K562 (cell line): ENCODE measurements around the gene HMBS. TPM values are rescaled to one million over a fixed set of nuclear protein-coding genes. Genes with fewer than 3 reads are reported as not detected.

Experiments
- ARID3A ChIP-seq: IDR thresholded peaks from 2 replicates; pipeline ENCODE4 v1.6.1; 2012; ENCODE audit warnings: low read depth, low read length, improper control_type of control experiment, borderline replicate concordance
- ATF2 ChIP-seq: sonication (generic); formaldehyde crosslinking; IDR thresholded peaks from 2 replicates; pipeline ENCODE4 v1.8.1; 2022; ENCODE audit warnings: missing genetic modification reagents
- CC2D1A ChIP-seq: fragments of 450-650 bp; IDR thresholded peaks from 2 replicates; pipeline ENCODE4 v1.6.1; 2017; ENCODE audit warnings: mild to moderate bottlenecking
- ERF ChIP-seq: fragments of 450-650 bp; formaldehyde crosslinking; IDR thresholded peaks from 2 replicates; pipeline ENCODE4 v1.4.0; 2020; ENCODE audit warnings: mild to moderate bottlenecking, mixed read lengths
- FOXP1 ChIP-seq: sonication (generic); formaldehyde crosslinking; IDR thresholded peaks from 2 replicates; pipeline ENCODE4 v1.8.0; 2022; ENCODE audit warnings: mild to moderate bottlenecking, missing genetic modification reagents
- HNRNPH1 ChIP-seq: fragments of 200-400 bp; formaldehyde crosslinking; optimal IDR thresholded peaks from 2 replicates; pipeline ENCODE3; 2017; ENCODE audit warnings: low read depth, mild to moderate bottlenecking, low read length, moderate library complexity
- KLF10 ChIP-seq: fragments of 250-450 bp; sonication (Bioruptor Pico); IDR thresholded peaks from 2 replicates; pipeline ENCODE4 v1.6.1; 2021; ENCODE audit warnings: matching md5 sums
- NFIX ChIP-seq: fragments of 250-450 bp; sonication (Bioruptor Pico); IDR thresholded peaks from 2 replicates; pipeline ENCODE4 v1.4.0; 2020; ENCODE audit warnings: low read depth, mild to moderate bottlenecking, moderate library complexity
- POU5F1 ChIP-seq: fragments of 150-350 bp; IDR thresholded peaks from 2 replicates; pipeline ENCODE4 v1.6.1; 2014; ENCODE audit warnings: borderline replicate concordance, low read length, low read depth, mild to moderate bottlenecking; ENCODE audit not compliant: partially characterized antibody
- PTBP1 ChIP-seq: fragments of 200-400 bp; formaldehyde crosslinking; IDR thresholded peaks from 2 replicates; pipeline ENCODE4 v1.6.1; 2017; ENCODE audit warnings: low read depth, low read length
- RBBP5 ChIP-seq: fragments of 200-600 bp; sonication (generic); IDR thresholded peaks from 2 replicates; pipeline ENCODE4 v1.6.1; 2012; ENCODE audit warnings: borderline replicate concordance, mild to moderate bottlenecking, low read length, control low read depth, inconsistent platforms; ENCODE audit not compliant: insufficient read depth, poor library complexity, severe bottlenecking
- RBM22 ChIP-seq: fragments of 200-400 bp; formaldehyde crosslinking; IDR thresholded peaks from 2 replicates; pipeline ENCODE4 v1.6.1; 2018; ENCODE audit warnings: low read length, low read depth; ENCODE audit not compliant: poor library complexity, severe bottlenecking
- SREBF2 ChIP-seq: sonication (generic); formaldehyde crosslinking; IDR thresholded peaks from 2 replicates; pipeline ENCODE4 v1.4.0; 2020; ENCODE audit warnings: mild to moderate bottlenecking, missing genetic modification reagents
- TBL1XR1 ChIP-seq, 2 experiments: IDR thresholded peaks; 2 replicates each; pipeline ENCODE4 v1.6.1; 2012; ENCODE audit warnings: improper control_type of control experiment in 2 of 2, low read length in 2 of 2, mild to moderate bottlenecking in 1 of 2
- TEAD1 ChIP-seq, 2 experiments: fragments of 450-650 bp in 1 of 2; sonication (generic) in 1 of 2; formaldehyde crosslinking; IDR thresholded peaks; 2 replicates each; pipeline versions ENCODE4 v1.4.0 to v1.8.0; 2020 to 2022; ENCODE audit warnings: mild to moderate bottlenecking in 2 of 2, missing genetic modification reagents in 1 of 2
- ZBTB26 ChIP-seq: fragments of 450-650 bp; formaldehyde crosslinking; IDR thresholded peaks from 2 replicates; pipeline ENCODE4 v1.4.0; 2022; ENCODE audit warnings: missing genetic modification characterization
- polyA plus RNA-seq, 8 experiments: library from polyadenylated mRNA; depleted of rRNA in 4 of 8; stranded (reverse) in 5 of 8; unstranded in 3 of 8; fragments of >200 nt; fragmentation: Nextera tagmentation in 2 of 8; fragmentation: Illumina TruSeq in 1 of 8; extraction: Ambion mirVana in 2 of 8; extraction: Trizol in 1 of 8; gene quantifications; 2 replicates each; pipeline versions ENCODE4 v1.2.1 to v1.2.3, GENCODE V29; 2011 to 2014; ENCODE audit warnings: inconsistent platforms in 1 of 8, missing spikeins in 1 of 8
- total RNA-seq, 7 experiments: library from RNA; depleted of rRNA in 6 of 7; stranded (reverse); fragments of >200 nt in 6 of 7; fragmentation: Illumina TruSeq in 2 of 7; extraction: Trizol in 2 of 7; gene quantifications; 2 replicates each; pipeline versions ENCODE4 v1.2.1 to v1.2.3, GENCODE V29; 2011 to 2021; ENCODE audit warnings: low replicate concordance in 1 of 7
- TF ChIP-seq, protein P1 (sequence below): sonication (generic); formaldehyde crosslinking; IDR thresholded peaks from 2 replicates; pipeline ENCODE4 v1.8.0; 2022; ENCODE audit warnings: missing genetic modification reagents, mild to moderate bottlenecking, borderline replicate concordance
- TF ChIP-seq, protein P2 (sequence below): IDR thresholded peaks from 2 replicates; pipeline ENCODE4 v1.6.1; 2011; ENCODE audit warnings: borderline replicate concordance, low read depth, mild to moderate bottlenecking, moderate library complexity, low read length; ENCODE audit not compliant: insufficient read depth, poor library complexity, severe bottlenecking

HMBS gene
- total and polyA plus RNA-seq, 9 of the 15 experiments (the other 6 are each of a cell fraction or from before 2014, with no cell fraction given) = 56.9 to 385 (median 286) TPM

GRCh38 chr11:119101759-119102423 lies 17.2 kb downstream of the HMBS start, which contains the start of gene DPAGT1 (continued):
- TF ChIP-seq KLF10 (CRISPR knock-in tag) = no peak
- no peak for TF ChIP-seq FOXP1
- TF ChIP-seq RBBP5 = peak; percentile 72
- no peak for TF ChIP-seq NFIX (CRISPR knock-in tag)
- TF ChIP-seq ZBTB26 (CRISPR knock-in tag) = peak; percentile 71; the same call in 1 of the 2 replicates
- TF ChIP-seq RBM22 = no peak
- no peak for TF ChIP-seq POU5F1
- TF ChIP-seq PTBP1 = no peak
- TF ChIP-seq ERF (CRISPR knock-in tag) = no peak
- TF ChIP-seq TBL1XR1 (IDR thresholded peaks at IDR 0.05; ENCODE audit: low read length in 2 of 2) = peak in 1 of 2 experiments; percentile 7; a peak in 1 of 4 replicates
- TF ChIP-seq ARID3A = no peak
- no peak for TF ChIP-seq CC2D1A
- no peak for TF ChIP-seq HNRNPH1
- TF ChIP-seq, protein P1, sequence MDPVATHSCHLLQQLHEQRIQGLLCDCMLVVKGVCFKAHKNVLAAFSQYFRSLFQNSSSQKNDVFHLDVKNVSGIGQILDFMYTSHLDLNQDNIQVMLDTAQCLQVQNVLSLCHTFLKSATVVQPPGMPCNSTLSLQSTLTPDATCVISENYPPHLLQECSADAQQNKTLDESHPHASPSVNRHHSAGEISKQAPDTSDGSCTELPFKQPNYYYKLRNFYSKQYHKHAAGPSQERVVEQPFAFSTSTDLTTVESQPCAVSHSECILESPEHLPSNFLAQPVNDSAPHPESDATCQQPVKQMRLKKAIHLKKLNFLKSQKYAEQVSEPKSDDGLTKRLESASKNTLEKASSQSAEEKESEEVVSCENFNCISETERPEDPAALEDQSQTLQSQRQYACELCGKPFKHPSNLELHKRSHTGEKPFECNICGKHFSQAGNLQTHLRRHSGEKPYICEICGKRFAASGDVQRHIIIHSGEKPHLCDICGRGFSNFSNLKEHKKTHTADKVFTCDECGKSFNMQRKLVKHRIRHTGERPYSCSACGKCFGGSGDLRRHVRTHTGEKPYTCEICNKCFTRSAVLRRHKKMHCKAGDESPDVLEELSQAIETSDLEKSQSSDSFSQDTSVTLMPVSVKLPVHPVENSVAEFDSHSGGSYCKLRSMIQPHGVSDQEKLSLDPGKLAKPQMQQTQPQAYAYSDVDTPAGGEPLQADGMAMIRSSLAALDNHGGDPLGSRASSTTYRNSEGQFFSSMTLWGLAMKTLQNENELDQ = no peak
- TF ChIP-seq TEAD1 (CRISPR knock-in tag; IDR thresholded peaks at IDR 0.05) = peak; percentile 92 to 97
- no peak for TF ChIP-seq SREBF2
- TF ChIP-seq ATF2 = no peak
- TF ChIP-seq, protein P2, sequence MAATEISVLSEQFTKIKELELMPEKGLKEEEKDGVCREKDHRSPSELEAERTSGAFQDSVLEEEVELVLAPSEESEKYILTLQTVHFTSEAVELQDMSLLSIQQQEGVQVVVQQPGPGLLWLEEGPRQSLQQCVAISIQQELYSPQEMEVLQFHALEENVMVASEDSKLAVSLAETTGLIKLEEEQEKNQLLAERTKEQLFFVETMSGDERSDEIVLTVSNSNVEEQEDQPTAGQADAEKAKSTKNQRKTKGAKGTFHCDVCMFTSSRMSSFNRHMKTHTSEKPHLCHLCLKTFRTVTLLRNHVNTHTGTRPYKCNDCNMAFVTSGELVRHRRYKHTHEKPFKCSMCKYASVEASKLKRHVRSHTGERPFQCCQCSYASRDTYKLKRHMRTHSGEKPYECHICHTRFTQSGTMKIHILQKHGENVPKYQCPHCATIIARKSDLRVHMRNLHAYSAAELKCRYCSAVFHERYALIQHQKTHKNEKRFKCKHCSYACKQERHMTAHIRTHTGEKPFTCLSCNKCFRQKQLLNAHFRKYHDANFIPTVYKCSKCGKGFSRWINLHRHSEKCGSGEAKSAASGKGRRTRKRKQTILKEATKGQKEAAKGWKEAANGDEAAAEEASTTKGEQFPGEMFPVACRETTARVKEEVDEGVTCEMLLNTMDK = no peak
